Bronchial epithelial cell (primary cell): ENCODE data around the gene MINDY4. TPM values are rescaled to one million over a fixed set of nuclear protein-coding genes. Genes with fewer than 3 reads are reported as not detected.

Experiments used
- DNase-seq: peaks from one replicate; pipeline ENCODE4 v3.0.0-alpha.2; 2010; ENCODE audit warnings: low read depth
- FAIRE-seq: peaks from 2 replicates; lab custom pipeline; 2011; peaks lifted over from hg19 to GRCh38; lab: Jason Lieb, UNC
- H3K27me3 ChIP-seq: 2 replicates; pipeline ENCODE4 v1.5.1; 2011; ENCODE audit warnings: low read length; ENCODE audit not compliant: control insufficient read depth, insufficient read depth
- H3K36me3 ChIP-seq: 2 replicates; pipeline ENCODE4 v1.5.1; 2011; ENCODE audit warnings: low read length; ENCODE audit not compliant: control insufficient read depth, insufficient read depth
- H3K4me3 ChIP-seq: 2 replicates; pipeline ENCODE4 v1.5.1; 2011; ENCODE audit warnings: mild to moderate bottlenecking, low read depth, low read length, control low read depth
- CTCF ChIP-seq: IDR thresholded peaks from 2 replicates; pipeline ENCODE4 v1.5.1; 2011; ENCODE audit warnings: mild to moderate bottlenecking, moderate library complexity, low read length, control low read depth, inconsistent platforms; ENCODE audit not compliant: insufficient read depth, severe bottlenecking
- total RNA-seq: library from RNA; depleted of rRNA; stranded (reverse); fragments of >200 nt; gene quantifications from 2 replicates; pipeline ENCODE4 v1.2.1, GENCODE V29; 2014

The MINDY4 gene
- total RNA-seq, 1 donor from 2014 or later: 1.1 TPM

GRCh38 chr7:30871655-30872054 is 100.4 kb downstream of the MINDY4 start:
- Histone ChIP-seq H3K4me3 (no peak overlapping the region), H3K27me3 (peaks cover 2% of the 10 kb centered on the region), H3K36me3 (no peaks in the 10 kb centered on the region)
- FAIRE-seq: no peak
- TF ChIP-seq CTCF: no peak
- no peak for DNase-seq

- TF ChIP-seq CTCF: no peak
- Histone ChIP-seq H3K4me3 (no peak overlapping the region), H3K36me3 (no peaks in the 10 kb centered on the region), H3K27me3 (peaks cover 2% of the 10 kb centered on the region)
- no peak for DNase-seq
- no peak for FAIRE-seq
Measured at GRCh38 chr7:30873207-30873606, 102.0 kb downstream of the MINDY4 start.

GRCh38 chr7:30873656-30874055 is 102.4 kb downstream of the MINDY4 start:
- Histone ChIP-seq H3K27me3 (no peaks in the 10 kb centered on the region), H3K36me3 (no peaks in the 10 kb centered on the region), H3K4me3 (no peak overlapping the region)
- FAIRE-seq: no peak
- no peak for DNase-seq
- no peak for TF ChIP-seq CTCF

GRCh38 chr7:30874656-30875302 is 103.6 kb downstream of the MINDY4 start:
- DNase-seq (no peak), FAIRE-seq (no peak)
- no peak for TF ChIP-seq CTCF

GRCh38 chr7:30877015-30877769 is 106.0 kb downstream of the MINDY4 start:
- H3K36me3 ChIP-seq: no peaks in the 10 kb centered on the region
- no peaks in the 10 kb centered on the region for H3K27me3 ChIP-seq
- no peak overlapping the region for H3K4me3 ChIP-seq
- DNase-seq (no peak), FAIRE-seq (no peak)
- TF ChIP-seq CTCF: no peak

More at GRCh38 chr7:30874656-30875302, 103.6 kb downstream of the MINDY4 start:
- H3K36me3 ChIP-seq: no peaks in the 10 kb centered on the region
- no peak overlapping the region for H3K4me3 ChIP-seq
- no peaks in the 10 kb centered on the region for H3K27me3 ChIP-seq
